ENCODE results near the gene QSER1.
"Not testable (repeated sequence)": the region's sequence is repeated elsewhere in the genome, so short reads cannot be mapped to it uniquely, and the experiment has no call there.

Gene QSER1

DNA sequence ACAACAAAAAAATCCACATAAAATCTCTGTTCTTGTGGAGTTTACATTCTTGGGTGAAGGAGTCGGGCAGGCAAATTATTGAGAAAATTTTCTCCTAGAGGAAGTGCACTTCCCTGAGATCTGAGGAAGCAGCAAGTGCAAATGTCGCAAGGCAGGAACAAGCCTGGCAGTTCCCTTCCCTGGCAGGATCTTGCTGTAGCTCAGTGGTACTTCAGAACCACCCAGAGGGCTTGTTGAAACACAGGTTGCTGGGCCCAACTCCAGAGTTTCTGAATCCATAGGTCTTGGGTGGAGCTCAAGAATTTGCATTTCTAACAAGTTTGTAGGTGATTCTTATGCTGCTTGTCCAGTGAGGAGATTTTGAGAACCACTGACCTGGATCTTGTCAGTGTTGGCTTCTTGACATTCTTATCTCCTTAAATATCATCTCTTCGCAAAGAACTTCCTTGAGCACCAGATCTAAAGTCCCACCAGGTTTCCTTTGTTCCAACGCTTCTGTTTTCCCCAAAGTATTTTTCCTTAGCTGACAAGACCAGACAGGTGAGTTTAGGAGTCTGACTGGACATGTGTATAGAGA is 9.6 kb downstream of the QSER1 start:
- Mint-ChIP-seq H3K4me1 (peaks cover 53% of the 10 kb centered on the region), H3K9me3 (no peaks in the 10 kb centered on the region)

DNA sequence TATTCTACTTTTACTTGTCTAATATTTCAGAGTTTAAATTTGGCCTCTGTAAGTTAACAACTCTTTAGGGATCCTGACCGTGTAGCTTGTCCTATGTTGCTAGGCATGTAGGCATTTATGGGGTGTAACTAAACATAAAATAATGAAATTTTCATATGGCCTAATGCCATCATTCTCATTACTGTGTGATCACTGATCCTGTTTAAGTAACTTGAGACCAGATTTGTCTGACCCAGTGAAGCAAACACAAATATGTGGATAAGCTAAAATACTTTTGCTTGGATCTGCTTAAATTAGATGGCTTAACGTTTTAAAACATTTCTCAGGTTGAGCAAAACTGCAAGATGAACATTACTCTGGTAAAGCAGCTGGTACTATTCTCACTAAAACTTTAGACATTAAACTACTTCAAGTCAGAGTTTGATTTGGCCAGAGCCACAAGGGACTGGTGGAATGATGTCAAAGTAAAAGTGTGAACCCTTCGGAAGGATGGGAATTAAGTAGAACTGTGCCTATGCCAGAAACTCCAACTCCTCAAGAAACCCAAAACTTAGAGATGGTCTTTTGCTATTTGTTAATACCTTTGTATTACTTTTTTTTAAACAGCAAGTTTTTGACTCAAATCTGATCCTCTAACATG is 12.5 kb downstream of the QSER1 start:
- no peak overlapping the region for H3K27ac Mint-ChIP-seq

More for the DNA sequence above, 9.6 kb downstream of the QSER1 start:
- Mint-ChIP-seq H3K4me3 (no peak overlapping the region), H3K27me3 (no peaks in the 10 kb centered on the region), H3K36me3 (peaks cover 12% of the 10 kb centered on the region), H3K27ac (no peak overlapping the region)

DNA sequence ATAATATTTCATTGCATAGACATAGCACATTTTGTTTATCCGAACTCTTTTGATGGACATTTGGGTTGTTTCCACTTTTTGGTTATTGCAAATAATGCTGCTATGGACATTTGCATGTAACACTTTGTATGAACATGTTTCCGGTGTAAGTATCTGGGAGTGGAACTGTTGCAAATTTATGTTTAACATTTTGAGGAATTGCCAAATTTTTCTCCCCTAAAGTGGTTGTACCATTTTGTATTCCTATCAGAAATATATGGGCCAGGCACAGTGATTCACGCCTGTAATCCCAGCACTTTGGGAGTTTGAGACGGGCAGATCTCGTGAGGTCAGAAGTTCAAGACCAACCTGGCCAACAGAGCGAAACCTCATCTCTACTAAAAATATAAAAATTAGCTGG is 16.0 kb downstream of the QSER1 start:
- peaks cover 16% of the 10 kb centered on the region for H3K36me3 Mint-ChIP-seq
- H3K4me1 Mint-ChIP-seq = peaks cover 42% of the 10 kb centered on the region
- H3K4me3 Mint-ChIP-seq = no peak overlapping the region

More for the DNA sequence above, 12.5 kb downstream of the QSER1 start:
- H3K27me3 Mint-ChIP-seq = no peaks in the 10 kb centered on the region
- no peak overlapping the region for H3K4me3 Mint-ChIP-seq
- no peaks in the 10 kb centered on the region for H3K9me3 Mint-ChIP-seq
- peaks cover 12% of the 10 kb centered on the region for H3K36me3 Mint-ChIP-seq
- H3K4me1 Mint-ChIP-seq = peaks cover 44% of the 10 kb centered on the region

GRCh38 chr11:32911413-32911812 is 18.8 kb downstream of the QSER1 start:
- Mint-ChIP-seq H3K9me3 (no peaks in the 10 kb centered on the region), H3K4me1 (peaks cover 36% of the 10 kb centered on the region), H3K27ac (no peak overlapping the region), H3K4me3 (no peak overlapping the region), H3K36me3 (peaks cover 16% of the 10 kb centered on the region), H3K27me3 (no peaks in the 10 kb centered on the region)

More for the DNA sequence above, 16.0 kb downstream of the QSER1 start:
- no peak overlapping the region for H3K27ac Mint-ChIP-seq
- no peaks in the 10 kb centered on the region for H3K27me3 Mint-ChIP-seq
- H3K9me3 Mint-ChIP-seq = no peaks in the 10 kb centered on the region

DNA sequence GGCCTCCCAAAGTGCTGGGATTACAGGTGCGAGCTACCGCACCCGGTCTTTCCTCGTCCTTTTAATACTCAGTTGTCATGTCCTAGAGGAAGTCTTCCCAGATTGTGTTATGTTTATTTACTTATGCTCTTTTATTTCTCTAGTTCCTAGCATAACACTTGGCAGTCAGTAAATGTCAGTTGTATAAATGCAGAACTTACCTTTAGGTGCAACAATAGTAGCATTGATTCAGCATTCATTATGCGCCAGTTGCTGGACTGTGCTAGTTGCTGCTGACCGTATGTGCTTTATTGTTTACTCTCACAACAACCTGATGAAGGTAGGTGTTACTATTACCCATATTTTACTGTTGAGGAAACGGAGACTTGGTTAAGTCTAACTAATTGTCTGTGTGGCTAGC is 20.8 kb downstream of the QSER1 start:
- H3K4me3 Mint-ChIP-seq = no peak overlapping the region
- peaks cover 36% of the 10 kb centered on the region for H3K4me1 Mint-ChIP-seq
- H3K36me3 Mint-ChIP-seq = peaks cover 13% of the 10 kb centered on the region
- no peak overlapping the region for H3K27ac Mint-ChIP-seq
- no peaks in the 10 kb centered on the region for H3K9me3 Mint-ChIP-seq
- no peaks in the 10 kb centered on the region for H3K27me3 Mint-ChIP-seq

GRCh38 chr11:32916361-32916760 is 23.8 kb downstream of the QSER1 start:
- Mint-ChIP-seq H3K27ac (no peak overlapping the region), H3K36me3 (peaks cover 7% of the 10 kb centered on the region), H3K27me3 (no peaks in the 10 kb centered on the region), H3K4me3 (no peak overlapping the region), H3K4me1 (peaks cover 42% of the 10 kb centered on the region), H3K9me3 (no peaks in the 10 kb centered on the region)

GRCh38 chr11:32916994-32917393 is 24.4 kb downstream of the QSER1 start:
- Mint-ChIP-seq H3K4me3 (no peak overlapping the region), H3K4me1 (peaks cover 36% of the 10 kb centered on the region), H3K9me3 (no peaks in the 10 kb centered on the region), H3K36me3 (peaks cover 6% of the 10 kb centered on the region), H3K27me3 (no peaks in the 10 kb centered on the region), H3K27ac (no peak overlapping the region)

- no peak overlapping the region for H3K27ac Mint-ChIP-seq
- no peaks in the 10 kb centered on the region for H3K27me3 Mint-ChIP-seq
- H3K4me3 Mint-ChIP-seq = no peak overlapping the region
- H3K36me3 Mint-ChIP-seq = peaks cover 5% of the 10 kb centered on the region
- H3K9me3 Mint-ChIP-seq = no peaks in the 10 kb centered on the region
- peaks cover 39% of the 10 kb centered on the region for H3K4me1 Mint-ChIP-seq
Measured at GRCh38 chr11:32918427-32918826, 25.8 kb downstream of the QSER1 start.

DNA sequence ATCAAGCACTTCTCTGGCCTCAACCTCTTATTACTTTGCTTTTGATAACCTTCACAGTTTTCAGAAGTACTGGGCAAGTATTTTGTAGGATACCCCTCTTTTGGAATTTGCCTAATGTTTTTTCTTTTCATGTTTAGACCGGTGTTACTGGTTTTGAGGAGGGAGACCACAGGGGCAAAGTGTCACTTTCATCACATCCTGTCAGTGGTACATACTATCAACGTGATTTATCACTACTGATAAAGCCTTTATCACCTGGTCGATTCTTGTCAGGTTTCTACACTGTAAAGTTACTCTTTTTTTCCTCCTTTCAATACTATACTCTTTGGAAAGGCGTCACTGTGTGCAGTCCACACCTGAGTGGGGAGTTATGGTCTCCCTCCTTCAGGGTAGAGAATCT is 26.7 kb downstream of the QSER1 start:
- Mint-ChIP-seq H3K27me3 (no peaks in the 10 kb centered on the region), H3K9me3 (no peaks in the 10 kb centered on the region), H3K4me1 (peaks cover 39% of the 10 kb centered on the region), H3K4me3 (no peak overlapping the region), H3K36me3 (peaks cover 5% of the 10 kb centered on the region), H3K27ac (peak overlapping the region; percentile 57)

- peaks cover 39% of the 10 kb centered on the region for H3K4me1 Mint-ChIP-seq
- H3K27me3 Mint-ChIP-seq = no peaks in the 10 kb centered on the region
- H3K9me3 Mint-ChIP-seq = no peaks in the 10 kb centered on the region
- no peak overlapping the region for H3K4me3 Mint-ChIP-seq
- no peak overlapping the region for H3K27ac Mint-ChIP-seq
- peaks cover 5% of the 10 kb centered on the region for H3K36me3 Mint-ChIP-seq
Measured at GRCh38 chr11:32920570-32920969, 28.0 kb downstream of the QSER1 start.

DNA sequence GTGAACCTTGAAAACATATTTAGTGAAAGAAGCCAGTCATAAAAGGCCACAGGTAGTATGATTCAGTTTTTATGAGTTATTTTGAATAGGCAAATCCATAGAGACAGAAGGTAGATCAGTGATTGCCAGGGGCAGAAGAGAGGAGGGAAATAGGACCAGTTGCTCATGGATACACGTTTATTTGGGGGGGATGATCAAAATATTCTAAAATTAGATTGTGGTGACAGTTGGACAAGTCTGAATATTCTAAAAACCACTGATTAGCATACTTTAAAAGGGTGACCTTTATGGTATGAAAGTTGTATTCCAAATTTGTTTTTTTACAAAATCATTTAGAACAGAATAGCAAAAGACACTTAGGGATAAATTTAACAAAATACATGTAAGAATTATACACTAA is 28.6 kb downstream of the QSER1 start:
- Mint-ChIP-seq H3K9me3 (no peaks in the 10 kb centered on the region), H3K36me3 (peaks cover 5% of the 10 kb centered on the region), H3K4me3 (no peak overlapping the region), H3K27me3 (no peaks in the 10 kb centered on the region), H3K27ac (no peak overlapping the region), H3K4me1 (peaks cover 39% of the 10 kb centered on the region)

DNA sequence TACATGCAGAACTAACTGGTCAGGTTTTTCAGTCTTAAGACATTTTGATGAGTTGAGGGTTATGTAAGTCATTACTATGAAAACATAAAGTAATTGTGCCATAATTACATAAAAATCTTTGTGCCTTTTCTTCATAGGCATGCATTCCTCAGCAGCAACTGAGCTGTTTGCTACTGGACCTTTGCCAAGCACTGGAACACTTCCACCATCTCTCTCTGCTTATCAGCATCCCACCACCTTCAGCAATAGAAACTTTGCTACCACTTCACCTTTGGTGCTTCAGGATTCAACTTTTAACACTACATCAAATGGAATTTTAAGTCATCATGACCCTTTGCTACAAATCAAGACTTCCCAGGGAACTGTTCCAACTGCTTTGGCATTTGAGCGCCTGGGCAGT is 39.0 kb downstream of the QSER1 start:
- Mint-ChIP-seq H3K27ac (no peak overlapping the region), H3K4me1 (peaks cover 4% of the 10 kb centered on the region), H3K36me3 (peaks cover 33% of the 10 kb centered on the region)

DNA sequence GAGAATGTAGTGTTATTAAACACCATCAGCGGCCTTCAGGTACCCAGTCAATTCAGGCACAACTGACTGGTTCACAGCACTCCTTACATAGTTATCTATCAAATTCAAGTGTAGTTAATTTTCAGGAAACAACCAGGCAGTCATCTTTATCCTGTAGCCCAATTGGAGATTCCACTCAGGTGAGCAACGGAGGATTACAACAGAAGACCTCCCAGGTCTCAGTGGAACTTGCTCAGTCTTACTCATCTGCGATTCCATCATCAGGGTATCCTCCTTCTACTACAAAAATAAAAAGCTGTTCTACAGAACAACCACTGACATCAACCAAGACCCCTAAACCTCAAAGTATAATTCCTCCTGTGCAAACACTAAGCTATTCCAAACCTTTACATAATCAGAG is 39.6 kb downstream of the QSER1 start:
- Mint-ChIP-seq H3K4me3 (no peak overlapping the region), H3K4me1 (peaks cover 4% of the 10 kb centered on the region), H3K9me3 (no peaks in the 10 kb centered on the region), H3K36me3 (peaks cover 34% of the 10 kb centered on the region), H3K27me3 (no peaks in the 10 kb centered on the region), H3K27ac (no peak overlapping the region)

More for the DNA sequence above, 39.0 kb downstream of the QSER1 start:
- Mint-ChIP-seq H3K27me3 (no peaks in the 10 kb centered on the region), H3K4me3 (no peak overlapping the region), H3K9me3 (no peaks in the 10 kb centered on the region)

- Mint-ChIP-seq H3K27ac (no peak overlapping the region), H3K4me1 (peaks cover 25% of the 10 kb centered on the region), H3K27me3 (no peaks in the 10 kb centered on the region), H3K9me3 (no peaks in the 10 kb centered on the region), H3K4me3 (no peak overlapping the region), H3K36me3 (peaks cover 49% of the 10 kb centered on the region)
Measured at GRCh38 chr11:32935462-32936029, 42.9 kb downstream of the QSER1 start.

GRCh38 chr11:32936178-32936577 is 43.6 kb downstream of the QSER1 start:
- not testable (repeated sequence) for H3K27ac Mint-ChIP-seq, H3K4me3 Mint-ChIP-seq, H3K9me3 Mint-ChIP-seq, H3K27me3 Mint-ChIP-seq
- H3K36me3 Mint-ChIP-seq = peaks cover 53% of the 10 kb centered on the region
- H3K4me1 Mint-ChIP-seq = peaks cover 29% of the 10 kb centered on the region

DNA sequence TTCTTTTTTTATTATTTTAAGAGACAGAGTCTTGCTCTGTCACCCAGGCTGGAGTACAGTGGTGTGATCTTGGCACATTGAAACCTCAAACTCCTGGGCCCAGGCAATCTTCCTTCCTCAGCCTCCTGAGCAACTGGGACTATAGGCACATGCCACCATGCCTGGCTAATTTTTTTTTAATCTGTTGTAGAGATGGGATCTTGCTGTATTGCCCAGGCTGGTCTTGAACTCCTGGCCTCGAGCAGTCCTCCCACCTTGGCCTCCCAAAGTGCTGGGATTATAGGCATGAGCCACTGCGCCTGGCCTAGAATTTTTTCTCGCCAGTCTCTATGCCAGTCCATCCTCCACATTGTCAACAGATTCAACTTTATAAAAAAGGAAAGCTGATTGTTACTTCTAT is 44.7 kb downstream of the QSER1 start:
- not testable (repeated sequence) for H3K9me3 Mint-ChIP-seq, H3K27me3 Mint-ChIP-seq, H3K4me3 Mint-ChIP-seq, H3K27ac Mint-ChIP-seq
- Mint-ChIP-seq H3K36me3 (peaks cover 46% of the 10 kb centered on the region), H3K4me1 (peaks cover 29% of the 10 kb centered on the region)
